RWPE2 (cell line): ENCODE results near the gene ACSL1.

ENCODE experiments used
- ATAC-seq: fragments of 200-7000 bp; cut with Tn5 transposase; 3 replicates; pipeline ENCODE4 v1.9.1; 2021; ENCODE audit warnings: low read depth
- DNase-seq: peaks from one replicate; pipeline ENCODE4 v3.0.0-alpha.2; 2020; ENCODE audit warnings: low spot score
- H3K27ac ChIP-seq: fragments of 450-650 bp; 2 replicates; pipeline ENCODE4 v1.5.1; 2017; ENCODE audit warnings: mild to moderate bottlenecking; ENCODE audit not compliant: poor library complexity, severe bottlenecking
- H3K27me3 ChIP-seq: fragments of 250-450 bp; sonication (Bioruptor Pico); 2 replicates; pipeline ENCODE4 v1.5.1; 2021; ENCODE audit warnings: mild to moderate bottlenecking, moderate library complexity; ENCODE audit not compliant: insufficient read depth, poor library complexity, severe bottlenecking
- H3K36me3 ChIP-seq: fragments of 250-450 bp; sonication (Bioruptor Pico); 2 replicates; pipeline ENCODE4 v1.5.1; 2020; ENCODE audit warnings: low read depth, mild to moderate bottlenecking, moderate library complexity
- H3K4me1 ChIP-seq: fragments of 250-450 bp; sonication (Bioruptor Pico); 2 replicates; pipeline ENCODE4 v1.5.1; 2021; ENCODE audit warnings: mild to moderate bottlenecking, moderate library complexity; ENCODE audit not compliant: insufficient read depth, poor library complexity, severe bottlenecking
- H3K4me3 ChIP-seq: fragments of 250-450 bp; sonication (Bioruptor Pico); 2 replicates; pipeline ENCODE4 v1.5.1; 2021; ENCODE audit warnings: mild to moderate bottlenecking, moderate library complexity; ENCODE audit not compliant: severe bottlenecking
- H3K9me3 ChIP-seq: fragments of 250-450 bp; sonication (Bioruptor Pico); 2 replicates; pipeline ENCODE4 v1.5.1; 2021; ENCODE audit warnings: mild to moderate bottlenecking, moderate library complexity; ENCODE audit not compliant: severe bottlenecking
- TF ChIP-seq, protein P1 (sequence below): fragments of 450-650 bp; IDR thresholded peaks from one replicate; pipeline ENCODE4 v1.5.1; 2017; ENCODE audit warnings: mild to moderate bottlenecking, moderate library complexity; ENCODE audit not compliant: poor library complexity, severe bottlenecking

ACSL1 gene

DNA sequence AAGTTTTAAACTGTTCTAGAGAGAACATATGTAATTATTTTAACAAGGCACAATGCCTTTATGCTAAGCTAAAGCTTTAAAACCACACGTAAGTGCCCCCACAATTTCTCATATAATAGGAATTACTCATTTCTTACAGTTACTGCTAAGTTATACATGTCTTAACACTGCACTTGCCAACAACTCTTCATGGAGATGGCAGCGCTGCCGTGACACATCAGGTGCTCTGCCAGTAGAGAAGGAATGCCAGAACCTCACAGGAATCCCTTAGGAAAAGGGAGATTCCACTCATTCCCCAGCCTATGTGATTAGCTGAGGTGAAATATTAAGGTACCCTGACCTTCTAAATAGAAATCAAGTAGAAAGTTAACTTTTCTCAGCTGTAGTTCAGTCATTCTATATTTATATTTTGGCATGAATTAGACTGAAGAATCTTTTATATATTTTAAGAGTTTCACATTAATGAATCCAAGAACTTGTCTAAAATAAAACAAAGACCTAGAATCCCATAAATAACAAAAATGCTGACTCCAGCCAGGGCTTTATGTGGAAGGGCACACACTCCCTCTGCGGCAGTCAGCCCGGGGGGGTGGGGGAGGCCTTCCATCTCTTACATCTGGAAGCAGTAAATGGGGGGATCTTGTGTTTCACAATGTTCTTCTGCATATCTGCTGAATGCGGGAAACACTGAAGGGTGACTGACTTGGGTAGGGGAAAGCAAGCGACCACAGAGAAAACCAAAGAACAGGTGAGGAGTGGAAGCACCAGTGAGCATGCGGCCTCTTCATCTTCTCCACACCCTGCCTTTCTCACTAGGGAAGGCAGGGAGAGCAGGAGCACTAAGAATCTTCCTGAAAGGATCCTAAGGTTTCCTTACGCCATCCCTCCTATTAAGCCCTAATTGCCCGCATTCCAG, 23.7 kb downstream of the ACSL1 start:
- ATAC-seq (peak; percentile 97), DNase-seq (no peak)
- Histone ChIP-seq H3K27me3 (no peaks in the 10 kb centered on the region), H3K4me1 (peaks cover 47% of the 10 kb centered on the region), H3K36me3 (peaks cover 5% of the 10 kb centered on the region), H3K4me3 (no peak overlapping the region), H3K27ac (no peak overlapping the region), H3K9me3 (no peaks in the 10 kb centered on the region)
- TF ChIP-seq, protein P1, sequence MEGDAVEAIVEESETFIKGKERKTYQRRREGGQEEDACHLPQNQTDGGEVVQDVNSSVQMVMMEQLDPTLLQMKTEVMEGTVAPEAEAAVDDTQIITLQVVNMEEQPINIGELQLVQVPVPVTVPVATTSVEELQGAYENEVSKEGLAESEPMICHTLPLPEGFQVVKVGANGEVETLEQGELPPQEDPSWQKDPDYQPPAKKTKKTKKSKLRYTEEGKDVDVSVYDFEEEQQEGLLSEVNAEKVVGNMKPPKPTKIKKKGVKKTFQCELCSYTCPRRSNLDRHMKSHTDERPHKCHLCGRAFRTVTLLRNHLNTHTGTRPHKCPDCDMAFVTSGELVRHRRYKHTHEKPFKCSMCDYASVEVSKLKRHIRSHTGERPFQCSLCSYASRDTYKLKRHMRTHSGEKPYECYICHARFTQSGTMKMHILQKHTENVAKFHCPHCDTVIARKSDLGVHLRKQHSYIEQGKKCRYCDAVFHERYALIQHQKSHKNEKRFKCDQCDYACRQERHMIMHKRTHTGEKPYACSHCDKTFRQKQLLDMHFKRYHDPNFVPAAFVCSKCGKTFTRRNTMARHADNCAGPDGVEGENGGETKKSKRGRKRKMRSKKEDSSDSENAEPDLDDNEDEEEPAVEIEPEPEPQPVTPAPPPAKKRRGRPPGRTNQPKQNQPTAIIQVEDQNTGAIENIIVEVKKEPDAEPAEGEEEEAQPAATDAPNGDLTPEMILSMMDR: no peak

DNA sequence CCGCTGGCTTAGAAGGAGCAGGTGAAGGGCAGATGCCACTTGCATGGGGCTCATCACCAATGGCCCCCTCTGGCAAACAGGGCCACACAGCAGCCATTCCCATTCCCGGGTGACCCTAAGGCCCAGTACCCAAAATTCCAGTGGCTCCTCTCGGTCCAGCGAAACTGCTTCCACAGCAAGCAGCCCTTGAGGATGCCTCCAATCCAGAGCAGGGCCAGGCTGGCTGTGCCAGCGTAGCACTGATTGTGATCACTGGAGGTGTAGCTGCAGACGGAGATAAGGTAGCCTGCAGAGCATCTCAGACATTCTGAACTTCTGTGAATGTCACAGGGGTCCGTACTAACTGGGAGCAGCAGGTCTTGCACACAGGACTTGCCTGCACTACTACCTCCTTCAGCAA, 27.3 kb downstream of the ACSL1 start:
- no peaks in the 10 kb centered on the region for H3K9me3 ChIP-seq
- no peak overlapping the region for H3K27ac ChIP-seq
- peaks cover 19% of the 10 kb centered on the region for H3K4me1 ChIP-seq
- ATAC-seq (no peak), DNase-seq (no peak)
- no peaks in the 10 kb centered on the region for H3K27me3 ChIP-seq
- peaks cover 5% of the 10 kb centered on the region for H3K36me3 ChIP-seq
- TF ChIP-seq, protein P1: no peak
- no peak overlapping the region for H3K4me3 ChIP-seq

- Histone ChIP-seq H3K27me3 (no peaks in the 10 kb centered on the region), H3K27ac (no peak overlapping the region), H3K4me1 (peaks cover 24% of the 10 kb centered on the region), H3K4me3 (no peak overlapping the region), H3K36me3 (peaks cover 7% of the 10 kb centered on the region), H3K9me3 (no peaks in the 10 kb centered on the region)
- ATAC-seq: no peak
- TF ChIP-seq, protein P1: no peak
- no peak for DNase-seq
Measured at GRCh38 chr4:184796906-184797305, 28.9 kb downstream of the ACSL1 start.

- ATAC-seq: no peak
- H3K27ac ChIP-seq: no peak overlapping the region
- no peak for DNase-seq
Measured at GRCh38 chr4:184795214-184795844, 30.4 kb downstream of the ACSL1 start.

More at GRCh38 chr4:184795214-184795844, 30.4 kb downstream of the ACSL1 start:
- Histone ChIP-seq H3K27me3 (no peaks in the 10 kb centered on the region), H3K9me3 (no peaks in the 10 kb centered on the region), H3K4me3 (no peak overlapping the region), H3K4me1 (peaks cover 16% of the 10 kb centered on the region), H3K36me3 (peaks cover 6% of the 10 kb centered on the region; the same call in 1 of the 2 replicates)
- TF ChIP-seq, protein P1: no peak
